Smooth muscle cell (in vitro differentiated cells): ENCODE results near the gene AGPS. TPM values are rescaled to one million over a fixed set of nuclear protein-coding genes. Genes with fewer than 3 reads are reported as not detected.
A peak's percentile ranks its signal among the peaks of the same experiment; 100 is the strongest.

Experiments
- DNase-seq: peaks from one replicate; lab custom pipeline; 2025; ENCODE audit not compliant: unreplicated experiment; lab: John Stamatoyannopoulos, UW
- H2AFZ ChIP-seq: fragments of 200-600 bp; sonication (generic); 2 replicates; pipeline ENCODE4 v1.6.0; 2016; ENCODE audit warnings: antibody characterized with exemption, low read depth, mild to moderate bottlenecking
- H3F3A ChIP-seq: fragments of 200-600 bp; sonication (generic); 2 replicates; pipeline ENCODE4 v1.6.0; 2017; ENCODE audit warnings: antibody characterized with exemption, low read depth
- H3K27ac ChIP-seq: fragments of 200-600 bp; sonication (generic); 2 replicates; pipeline ENCODE4 v1.5.1; 2016; ENCODE audit warnings: low read depth, mild to moderate bottlenecking
- H3K27me3 ChIP-seq: fragments of 200-600 bp; sonication (generic); 2 replicates; pipeline ENCODE4 v1.6.1; 2016; ENCODE audit warnings: low read depth, mild to moderate bottlenecking
- H3K36me3 ChIP-seq: fragments of 200-600 bp; sonication (generic); 2 replicates; pipeline ENCODE4 v1.5.1; 2016; ENCODE audit warnings: low read depth
- H3K4me1 ChIP-seq: fragments of 200-600 bp; sonication (generic); 2 replicates; pipeline ENCODE4 v1.5.1; 2016; ENCODE audit warnings: low read depth
- H3K4me2 ChIP-seq: fragments of 200-600 bp; sonication (generic); 2 replicates; pipeline ENCODE4 v1.6.0; 2016; ENCODE audit warnings: mild to moderate bottlenecking
- H3K4me3 ChIP-seq: fragments of 200-600 bp; sonication (generic); 2 replicates; pipeline ENCODE4 v1.5.1; 2016; ENCODE audit warnings: mild to moderate bottlenecking
- H3K79me2 ChIP-seq: fragments of 200-600 bp; sonication (generic); 2 replicates; pipeline ENCODE4 v1.6.0; 2016; ENCODE audit warnings: low read depth, mild to moderate bottlenecking
- H3K9ac ChIP-seq: fragments of 200-600 bp; sonication (generic); 2 replicates; pipeline ENCODE4 v1.6.0; 2016; ENCODE audit warnings: low read depth
- H3K9me3 ChIP-seq: fragments of 200-600 bp; sonication (generic); replicated peaks from 2 replicates; pipeline ENCODE4 v1.5.1; 2016; ENCODE audit warnings: low read depth
- H4K20me1 ChIP-seq: fragments of 200-600 bp; sonication (generic); 2 replicates; pipeline ENCODE4 v1.6.0; 2016; ENCODE audit warnings: low read depth
- WGBS: methylation state at CpG from one replicate; pipeline ENCODE4 v1.1.7; 2016; ENCODE audit warnings: low lambda C conversion rate; 5-methylcytosine and 5-hydroxymethylcytosine counted together
- polyA plus RNA-seq: library from polyadenylated mRNA; unstranded; fragments of >200 nt; fragmentation: Nextera tagmentation; extraction: Ambion mirVana; gene quantifications from 2 replicates; pipeline ENCODE4 v1.2.1, GENCODE V29; 2016
- total RNA-seq: library from RNA; depleted of rRNA; stranded (reverse); fragments of >200 nt; gene quantifications from 2 replicates; pipeline ENCODE4 v1.2.3, GENCODE V29; 2014
- TF ChIP-seq, protein P1 (sequence below): fragments of 200-600 bp; sonication (generic); IDR thresholded peaks from 2 replicates; pipeline ENCODE4 v1.5.1; 2017; ENCODE audit warnings: borderline replicate concordance, mild to moderate bottlenecking, antibody characterized with exemption; ENCODE audit not compliant: insufficient read depth, poor library complexity, severe bottlenecking

AGPS gene
- total and polyA plus RNA-seq, 2 experiments from 2014 or later = 19.5 to 41.4 TPM

DNA sequence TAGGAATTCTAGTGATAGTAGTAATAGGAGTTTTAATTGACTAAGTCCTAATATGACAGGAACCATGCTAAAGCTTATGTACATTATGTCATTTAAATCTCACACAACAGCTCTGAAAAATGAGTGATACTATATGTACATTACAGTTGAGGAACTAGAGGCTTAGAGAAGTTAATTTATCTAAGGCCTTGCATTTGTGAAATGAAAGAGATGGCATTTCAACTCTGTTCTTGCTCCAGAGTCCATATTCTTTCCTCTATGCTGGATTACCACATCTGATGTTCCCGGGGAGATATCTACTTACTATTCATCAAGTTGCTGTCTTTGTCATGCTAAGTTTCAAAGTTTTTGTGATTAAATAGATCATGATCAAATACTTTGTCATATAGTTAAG is 5.7 kb downstream of the AGPS start:
- H3K4me3 ChIP-seq = no peak overlapping the region
- H3K36me3 ChIP-seq = no peaks in the 10 kb centered on the region
- DNase-seq = no peak
- H3K79me2 ChIP-seq = peaks cover 82% of the 10 kb centered on the region
- no peaks in the 10 kb centered on the region for H3K9me3 ChIP-seq
- peak overlapping the region; percentile 92 for H3K27ac ChIP-seq
- peak overlapping the region; percentile 74 for H3K4me2 ChIP-seq
- H3K27me3 ChIP-seq = no peaks in the 10 kb centered on the region
- H2AFZ ChIP-seq = no peak overlapping the region
- WGBS = 34% methylated on average over 1 of the region's 1 CpG
- H3K4me1 ChIP-seq = peaks cover 24% of the 10 kb centered on the region
- H3K9ac ChIP-seq = peak overlapping the region; percentile 49
- TF ChIP-seq, protein P1, sequence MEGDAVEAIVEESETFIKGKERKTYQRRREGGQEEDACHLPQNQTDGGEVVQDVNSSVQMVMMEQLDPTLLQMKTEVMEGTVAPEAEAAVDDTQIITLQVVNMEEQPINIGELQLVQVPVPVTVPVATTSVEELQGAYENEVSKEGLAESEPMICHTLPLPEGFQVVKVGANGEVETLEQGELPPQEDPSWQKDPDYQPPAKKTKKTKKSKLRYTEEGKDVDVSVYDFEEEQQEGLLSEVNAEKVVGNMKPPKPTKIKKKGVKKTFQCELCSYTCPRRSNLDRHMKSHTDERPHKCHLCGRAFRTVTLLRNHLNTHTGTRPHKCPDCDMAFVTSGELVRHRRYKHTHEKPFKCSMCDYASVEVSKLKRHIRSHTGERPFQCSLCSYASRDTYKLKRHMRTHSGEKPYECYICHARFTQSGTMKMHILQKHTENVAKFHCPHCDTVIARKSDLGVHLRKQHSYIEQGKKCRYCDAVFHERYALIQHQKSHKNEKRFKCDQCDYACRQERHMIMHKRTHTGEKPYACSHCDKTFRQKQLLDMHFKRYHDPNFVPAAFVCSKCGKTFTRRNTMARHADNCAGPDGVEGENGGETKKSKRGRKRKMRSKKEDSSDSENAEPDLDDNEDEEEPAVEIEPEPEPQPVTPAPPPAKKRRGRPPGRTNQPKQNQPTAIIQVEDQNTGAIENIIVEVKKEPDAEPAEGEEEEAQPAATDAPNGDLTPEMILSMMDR = no peak
- peaks cover 40% of the 10 kb centered on the region for H4K20me1 ChIP-seq
- H3F3A ChIP-seq = peaks cover 20% of the 10 kb centered on the region

DNA sequence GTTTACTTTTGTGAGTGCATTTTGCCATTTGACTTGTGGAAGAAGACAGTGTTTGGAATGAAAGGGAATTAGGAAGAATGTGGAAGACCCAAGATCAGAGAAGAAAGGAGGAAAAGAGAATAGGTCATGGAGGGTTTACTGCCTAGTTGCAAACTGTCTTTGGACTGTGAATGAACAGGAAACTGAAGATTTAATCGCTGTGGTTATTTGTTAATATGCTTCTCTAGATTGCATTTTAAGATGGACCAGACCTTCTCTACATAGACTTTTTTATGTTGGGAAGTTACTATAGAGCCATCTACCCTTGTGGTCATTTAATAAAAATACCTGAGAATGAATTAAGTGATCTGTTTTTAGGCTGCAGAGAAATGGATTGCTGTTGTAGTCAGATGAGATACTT is 6.2 kb downstream of the AGPS start:
- peak overlapping the region; percentile 74 for H3K4me2 ChIP-seq
- peaks cover 20% of the 10 kb centered on the region for H3F3A ChIP-seq
- TF ChIP-seq, protein P1 = no peak
- peak overlapping the region; percentile 92 for H3K27ac ChIP-seq
- H3K79me2 ChIP-seq = peaks cover 82% of the 10 kb centered on the region
- peak overlapping the region; percentile 49 for H3K9ac ChIP-seq
- H2AFZ ChIP-seq = no peak overlapping the region
- peaks cover 19% of the 10 kb centered on the region for H3K4me1 ChIP-seq
- WGBS = 91% methylated on average over 1 of the region's 1 CpG
- DNase-seq = no peak
- no peaks in the 10 kb centered on the region for H3K36me3 ChIP-seq
- H3K27me3 ChIP-seq = no peaks in the 10 kb centered on the region
- H3K4me3 ChIP-seq = no peak overlapping the region
- no peaks in the 10 kb centered on the region for H3K9me3 ChIP-seq
- peaks cover 45% of the 10 kb centered on the region for H4K20me1 ChIP-seq

GRCh38 chr2:177399376-177399775 is 6.8 kb downstream of the AGPS start:
- Histone ChIP-seq H3K36me3 (no peaks in the 10 kb centered on the region), H3K4me3 (no peak overlapping the region), H3K27me3 (no peaks in the 10 kb centered on the region), H3K4me2 (peak overlapping the region; percentile 74), H3K9ac (no peak overlapping the region), H4K20me1 (peaks cover 51% of the 10 kb centered on the region), H3K4me1 (peaks cover 13% of the 10 kb centered on the region), H3F3A (peaks cover 20% of the 10 kb centered on the region), H3K27ac (no peak overlapping the region), H2AFZ (no peak overlapping the region), H3K79me2 (peaks cover 82% of the 10 kb centered on the region), H3K9me3 (no peaks in the 10 kb centered on the region)
- no peak for DNase-seq
- TF ChIP-seq, protein P1 = no peak
- WGBS = 82% methylated on average over 1 of the region's 1 CpG

DNA sequence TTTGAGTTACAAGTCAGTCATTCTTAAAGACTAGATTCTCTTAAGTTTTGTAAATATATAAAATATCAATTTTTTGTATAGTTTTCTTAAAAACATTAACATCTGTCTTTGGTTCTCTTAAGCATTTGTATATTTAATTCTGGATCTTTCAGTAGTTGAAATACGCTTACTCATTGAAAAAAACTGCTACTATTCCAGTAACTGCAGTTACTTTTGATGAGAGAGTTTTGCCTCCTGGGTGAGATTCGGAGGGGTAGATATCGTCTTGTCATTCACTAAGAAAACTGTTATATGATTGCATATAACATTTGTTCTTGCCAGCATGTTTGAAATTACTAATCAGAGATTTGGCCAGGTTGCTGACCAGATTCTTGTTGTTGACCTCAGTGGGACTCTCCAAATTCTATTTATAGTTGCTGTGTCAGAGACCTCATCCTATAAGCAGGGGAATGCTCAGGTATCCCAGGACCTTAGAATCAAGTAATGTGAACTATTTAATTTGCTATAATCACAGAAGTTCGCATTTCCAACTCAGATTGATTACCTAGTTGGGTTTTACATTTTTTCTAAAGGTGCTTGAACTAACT is 7.9 kb downstream of the AGPS start:
- Histone ChIP-seq H3K36me3 (no peaks in the 10 kb centered on the region), H3K9me3 (no peaks in the 10 kb centered on the region), H3K79me2 (peaks cover 82% of the 10 kb centered on the region), H3F3A (peaks cover 20% of the 10 kb centered on the region), H3K4me3 (no peak overlapping the region), H3K4me1 (peaks cover 11% of the 10 kb centered on the region), H3K27me3 (no peaks in the 10 kb centered on the region), H2AFZ (no peak overlapping the region), H3K4me2 (no peak overlapping the region), H3K27ac (no peak overlapping the region), H3K9ac (no peak overlapping the region), H4K20me1 (peaks cover 62% of the 10 kb centered on the region)
- no peak for DNase-seq
- TF ChIP-seq, protein P1 = no peak
- WGBS = 93% methylated on average over 4 of the region's 4 CpGs
